ENCODE results near the gene CLTB. TPM values are rescaled to one million over a fixed set of nuclear protein-coding genes. Genes with fewer than 3 reads are reported as not detected.

Gene CLTB
- polyA plus RNA-seq, 3 donors: 63.2 to 87.6 (median 75.2) TPM

GRCh38 chr5:176458904-176459561, 42.7 kb upstream of the CLTB start:
- Histone ChIP-seq H3K27ac (ENCODE audit: low read depth in 1 of 2, low read length in 2 of 2) (no peak overlapping the region), H3K36me3 (replicated peaks in 1 of 2; ENCODE audit: control insufficient read depth in 1 of 2, insufficient read depth in 2 of 2, low read length in 2 of 2) (peaks cover under 1 to 7% of the 10 kb centered on the region in 2 donors), H3K4me3 (replicated peaks in 1 of 3; ENCODE audit: low read depth in 2 of 3, low read length in 3 of 3) (no peak overlapping the region), H3K4me1 (ENCODE audit: control insufficient read depth in 1 of 2, insufficient read depth in 2 of 2, low read length in 2 of 2) (no peaks in the 10 kb centered on the region), H4K20me1 (ENCODE audit: insufficient read depth, low read length) (peaks cover 79% of the 10 kb centered on the region), H3K4me2 (replicated peaks; ENCODE audit: extremely low read depth, low read length, poor library complexity, severe bottlenecking) (no peak overlapping the region), H2AFZ (ENCODE audit: insufficient read depth, low read depth, low read length, poor library complexity, severe bottlenecking) (no peak overlapping the region), H3K9me3 (replicated peaks in 1 of 2; ENCODE audit: control insufficient read depth in 1 of 2, insufficient read depth in 1 of 2, low read length in 2 of 2) (no peaks in the 10 kb centered on the region), H3K27me3 (ENCODE audit: control insufficient read depth in 2 of 2, insufficient read depth in 2 of 2, low read length in 2 of 2) (no peaks in the 10 kb centered on the region), H3K79me2 (ENCODE audit: insufficient read depth, low read length) (peaks cover 91% of the 10 kb centered on the region), H3K9ac (ENCODE audit: insufficient read depth, low read length, poor library complexity, severe bottlenecking) (no peak overlapping the region)
- Mint-ChIP-seq H3K4me3 (no peak overlapping the region), H3K27ac (peak overlapping the region in 2 of 7 donors; percentile 6 to 46), H3K27me3 (ENCODE audit: low read depth in 3 of 3) (no peaks in the 10 kb centered on the region), H3K4me1 (peaks cover 14% of the 10 kb centered on the region), H3K9me3 (no peaks in the 10 kb centered on the region), H3K36me3 (peaks cover 12 to 29% of the 10 kb centered on the region in 2 donors)
- TF ChIP-seq CTCF (IDR thresholded peaks at IDR 0.05): no peak
- 100% methylated on average over 1 of the region's 3 CpGs for WGBS (ENCODE audit: insufficient coverage)
- intact Hi-C loops (cut with micrococcal nuclease): no loop called here
- DNase-seq: no peak

DNA sequence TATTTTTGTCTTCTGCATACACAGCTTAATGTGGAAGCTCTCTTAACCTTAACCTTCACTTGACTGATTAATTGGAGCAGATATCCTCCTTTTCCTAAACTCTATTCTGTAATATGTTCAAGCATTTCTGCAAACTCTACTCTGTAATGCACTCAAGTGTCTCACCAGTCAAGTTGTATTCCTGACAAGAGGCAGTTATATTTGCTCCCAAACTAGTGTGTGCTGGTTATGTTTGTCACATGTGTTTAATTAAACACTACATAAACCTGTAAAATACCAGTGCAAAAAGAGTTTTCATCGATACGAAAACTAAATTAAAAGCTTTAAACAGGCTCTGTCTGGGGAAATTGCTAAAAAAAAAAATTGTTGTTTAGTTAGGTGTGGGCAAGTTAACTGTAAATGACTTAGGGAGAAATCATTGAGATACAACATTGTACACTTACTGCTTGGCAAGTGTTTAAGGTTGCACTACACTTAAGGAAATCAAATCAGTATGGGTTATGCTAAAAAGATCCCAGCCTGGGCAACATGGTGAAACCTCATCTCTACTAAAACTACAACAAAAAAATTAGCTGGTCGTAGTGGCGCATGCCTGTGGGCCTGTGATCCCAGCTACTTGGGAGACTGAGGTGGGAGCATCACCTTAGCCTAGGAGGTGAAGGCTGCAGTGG, 38.5 kb upstream of the CLTB start:
- H3K27me3 ChIP-seq (ENCODE audit: control insufficient read depth in 2 of 2, insufficient read depth in 2 of 2, low read length in 2 of 2): no peaks in the 10 kb centered on the region
- Mint-ChIP-seq H3K36me3 (peaks cover 24 to 30% of the 10 kb centered on the region in 2 donors), H3K27ac (peak overlapping the region in 1 of 7 donors; percentile 24), H3K27me3 (ENCODE audit: low read depth in 3 of 3) (peaks cover 0 to 2% (median 0%) of the 10 kb centered on the region in 3 donors), H3K9me3 (no peaks in the 10 kb centered on the region), H3K4me3 (no peak overlapping the region), H3K4me1 (peaks cover 11% of the 10 kb centered on the region)
- H4K20me1 ChIP-seq (ENCODE audit: insufficient read depth, low read length): peaks cover 43% of the 10 kb centered on the region
- no peak overlapping the region for H3K4me3 ChIP-seq (replicated peaks in 1 of 3; ENCODE audit: low read depth in 2 of 3, low read length in 3 of 3)
- H3K79me2 ChIP-seq (ENCODE audit: insufficient read depth, low read length): peaks cover 90% of the 10 kb centered on the region
- intact Hi-C loops (cut with micrococcal nuclease): no loop called here
- DNase-seq: no peak
- no peak overlapping the region for H2AFZ ChIP-seq (ENCODE audit: insufficient read depth, low read depth, low read length, poor library complexity, severe bottlenecking)
- H3K36me3 ChIP-seq (replicated peaks in 1 of 2; ENCODE audit: control insufficient read depth in 1 of 2, insufficient read depth in 2 of 2, low read length in 2 of 2): peaks cover 11 to 20% of the 10 kb centered on the region in 2 donors
- no peaks in the 10 kb centered on the region for H3K9me3 ChIP-seq (replicated peaks in 1 of 2; ENCODE audit: control insufficient read depth in 1 of 2, insufficient read depth in 1 of 2, low read length in 2 of 2)
- H3K4me1 ChIP-seq (ENCODE audit: control insufficient read depth in 1 of 2, insufficient read depth in 2 of 2, low read length in 2 of 2): no peaks in the 10 kb centered on the region
- 100% methylated on average over 2 of the region's 4 CpGs for WGBS (ENCODE audit: insufficient coverage)
- TF ChIP-seq CTCF (IDR thresholded peaks at IDR 0.05): no peak
- no peak overlapping the region for H3K27ac ChIP-seq (ENCODE audit: low read depth in 1 of 2, low read length in 2 of 2)
- no peak overlapping the region for H3K9ac ChIP-seq (ENCODE audit: insufficient read depth, low read length, poor library complexity, severe bottlenecking)
- H3K4me2 ChIP-seq (replicated peaks; ENCODE audit: extremely low read depth, low read length, poor library complexity, severe bottlenecking): no peak overlapping the region
